Measurements from ENCODE around the gene TATDN3.

Gene TATDN3

DNA sequence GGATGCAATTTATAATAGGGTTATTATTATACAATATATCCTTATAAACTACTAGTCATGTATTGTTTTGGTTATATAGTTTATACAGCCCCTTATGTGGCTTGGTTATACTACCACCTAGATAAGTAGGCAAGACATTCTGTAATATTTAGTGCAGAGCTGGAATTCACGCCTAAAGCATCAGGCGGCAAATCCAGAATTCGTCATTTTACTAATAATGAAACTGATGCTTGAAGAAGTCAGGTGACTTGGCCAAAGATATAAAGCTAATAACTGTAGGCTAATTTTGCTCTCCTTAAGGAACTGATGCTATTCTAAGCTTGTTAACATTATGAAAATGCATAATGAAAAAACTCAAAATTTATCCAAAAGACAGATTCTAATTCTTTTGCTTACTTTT, 10.9 kb upstream of the TATDN3 start:
- H3K27ac Mint-ChIP-seq: no peak overlapping the region
- peaks cover 4% of the 10 kb centered on the region for H3K27me3 Mint-ChIP-seq (ENCODE audit: low read depth, poor library complexity)
- peaks cover 74% of the 10 kb centered on the region for H3K36me3 Mint-ChIP-seq (ENCODE audit: low read depth)
- DNase-seq: no peak
- H3K4me1 Mint-ChIP-seq: no peaks in the 10 kb centered on the region
- peaks cover 24% of the 10 kb centered on the region for H3K9me3 Mint-ChIP-seq
- TF ChIP-seq, protein P1, sequence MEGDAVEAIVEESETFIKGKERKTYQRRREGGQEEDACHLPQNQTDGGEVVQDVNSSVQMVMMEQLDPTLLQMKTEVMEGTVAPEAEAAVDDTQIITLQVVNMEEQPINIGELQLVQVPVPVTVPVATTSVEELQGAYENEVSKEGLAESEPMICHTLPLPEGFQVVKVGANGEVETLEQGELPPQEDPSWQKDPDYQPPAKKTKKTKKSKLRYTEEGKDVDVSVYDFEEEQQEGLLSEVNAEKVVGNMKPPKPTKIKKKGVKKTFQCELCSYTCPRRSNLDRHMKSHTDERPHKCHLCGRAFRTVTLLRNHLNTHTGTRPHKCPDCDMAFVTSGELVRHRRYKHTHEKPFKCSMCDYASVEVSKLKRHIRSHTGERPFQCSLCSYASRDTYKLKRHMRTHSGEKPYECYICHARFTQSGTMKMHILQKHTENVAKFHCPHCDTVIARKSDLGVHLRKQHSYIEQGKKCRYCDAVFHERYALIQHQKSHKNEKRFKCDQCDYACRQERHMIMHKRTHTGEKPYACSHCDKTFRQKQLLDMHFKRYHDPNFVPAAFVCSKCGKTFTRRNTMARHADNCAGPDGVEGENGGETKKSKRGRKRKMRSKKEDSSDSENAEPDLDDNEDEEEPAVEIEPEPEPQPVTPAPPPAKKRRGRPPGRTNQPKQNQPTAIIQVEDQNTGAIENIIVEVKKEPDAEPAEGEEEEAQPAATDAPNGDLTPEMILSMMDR (IDR thresholded peaks at IDR 0.05): no peak
- H3K4me3 Mint-ChIP-seq: no peak overlapping the region

DNA sequence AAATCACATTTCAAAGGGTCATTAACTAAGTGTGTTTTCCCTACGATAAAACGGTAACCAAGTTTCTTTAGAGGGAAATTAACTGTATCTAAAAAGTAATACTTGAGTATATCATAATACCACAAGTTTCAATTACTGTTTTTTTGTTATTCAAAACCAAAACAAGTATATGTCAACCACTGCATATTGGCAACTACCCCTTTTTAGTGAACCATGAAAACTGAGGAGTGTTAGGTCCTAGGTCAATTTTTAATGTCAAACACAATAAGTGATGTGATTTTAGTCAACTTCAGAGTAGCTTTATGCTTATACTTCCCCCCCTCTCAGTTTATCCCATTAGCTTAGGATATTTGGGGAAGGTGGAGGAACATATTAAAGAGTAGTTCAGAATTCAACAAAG, 10.5 kb upstream of the TATDN3 start:
- peaks cover 24% of the 10 kb centered on the region for H3K9me3 Mint-ChIP-seq
- no peaks in the 10 kb centered on the region for H3K4me1 Mint-ChIP-seq
- H3K27ac Mint-ChIP-seq: no peak overlapping the region
- TF ChIP-seq, protein P1 (IDR thresholded peaks at IDR 0.05): no peak
- peaks cover 78% of the 10 kb centered on the region for H3K36me3 Mint-ChIP-seq (ENCODE audit: low read depth)
- no peak overlapping the region for H3K4me3 Mint-ChIP-seq
- peaks cover 4% of the 10 kb centered on the region for H3K27me3 Mint-ChIP-seq (ENCODE audit: low read depth, poor library complexity)
- no peak for DNase-seq

DNA sequence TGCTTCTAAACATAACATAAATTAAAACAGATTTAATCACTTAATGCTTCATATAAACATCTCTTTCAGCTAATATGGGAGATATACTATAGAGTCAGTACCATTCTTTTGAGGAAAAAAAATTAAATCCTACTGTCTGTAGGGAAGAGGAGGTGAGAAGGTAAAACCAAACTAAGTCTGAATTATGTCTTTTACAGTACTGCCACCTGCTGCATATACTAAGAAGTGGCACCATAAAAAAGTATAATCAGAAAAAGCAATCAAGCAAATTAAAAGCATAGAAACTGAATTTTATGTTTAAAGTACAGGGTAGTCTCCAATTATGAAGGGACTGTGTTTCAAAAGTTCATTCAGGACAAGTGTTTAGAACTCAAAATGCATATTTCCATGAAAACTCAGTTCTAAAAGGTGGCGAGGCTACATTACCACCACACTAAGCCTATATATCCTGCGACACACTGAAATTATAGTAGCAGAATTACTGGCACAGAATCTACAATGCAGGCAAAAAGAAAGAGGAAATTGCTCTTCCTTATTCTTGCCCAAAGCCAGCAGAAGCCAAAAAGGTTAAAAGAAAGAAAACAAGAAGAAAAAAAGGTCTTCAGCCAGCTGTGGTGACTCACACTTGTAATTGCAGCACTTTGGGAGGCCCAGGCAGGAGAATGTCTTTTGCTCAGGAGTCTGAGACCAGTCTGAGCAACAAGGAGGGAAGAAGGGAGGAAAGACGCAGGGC, 9.1 kb upstream of the TATDN3 start:
- H3K9me3 Mint-ChIP-seq: peaks cover 18% of the 10 kb centered on the region
- H3K27me3 Mint-ChIP-seq (ENCODE audit: low read depth, poor library complexity): no peaks in the 10 kb centered on the region
- TF ChIP-seq, protein P1 (IDR thresholded peaks at IDR 0.05): peak; percentile 33
- DNase-seq: no peak
- H3K4me3 Mint-ChIP-seq: no peak overlapping the region
- H3K36me3 Mint-ChIP-seq (ENCODE audit: low read depth): peaks cover 76% of the 10 kb centered on the region
- H3K27ac Mint-ChIP-seq: no peak overlapping the region
- H3K4me1 Mint-ChIP-seq: no peaks in the 10 kb centered on the region

DNA sequence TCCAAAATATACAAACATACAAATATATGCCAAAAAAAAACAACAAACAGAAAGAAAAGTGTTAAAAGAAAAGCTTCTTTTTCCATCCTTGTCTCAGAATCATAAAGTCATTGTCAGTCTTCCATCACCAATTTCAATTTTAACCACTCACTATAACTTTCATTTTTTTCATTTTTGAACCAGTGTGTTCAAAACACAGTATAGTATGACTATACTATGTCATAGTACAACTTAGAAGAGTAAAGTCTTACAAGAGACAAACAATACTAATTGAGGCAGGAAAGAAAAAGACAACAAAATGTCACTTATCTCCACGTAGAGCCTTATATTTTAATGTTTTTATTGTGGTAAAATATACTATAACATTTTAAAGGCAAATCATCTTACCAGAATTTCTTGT, 7.7 kb upstream of the TATDN3 start:
- TF ChIP-seq, protein P1 (IDR thresholded peaks at IDR 0.05): no peak
- Mint-ChIP-seq H3K36me3 (ENCODE audit: low read depth) (peaks cover 71% of the 10 kb centered on the region), H3K27ac (no peak overlapping the region), H3K4me1 (peaks cover 6% of the 10 kb centered on the region), H3K9me3 (peaks cover 7% of the 10 kb centered on the region), H3K4me3 (no peak overlapping the region), H3K27me3 (ENCODE audit: low read depth, poor library complexity) (no peaks in the 10 kb centered on the region)
- no peak for DNase-seq

DNA sequence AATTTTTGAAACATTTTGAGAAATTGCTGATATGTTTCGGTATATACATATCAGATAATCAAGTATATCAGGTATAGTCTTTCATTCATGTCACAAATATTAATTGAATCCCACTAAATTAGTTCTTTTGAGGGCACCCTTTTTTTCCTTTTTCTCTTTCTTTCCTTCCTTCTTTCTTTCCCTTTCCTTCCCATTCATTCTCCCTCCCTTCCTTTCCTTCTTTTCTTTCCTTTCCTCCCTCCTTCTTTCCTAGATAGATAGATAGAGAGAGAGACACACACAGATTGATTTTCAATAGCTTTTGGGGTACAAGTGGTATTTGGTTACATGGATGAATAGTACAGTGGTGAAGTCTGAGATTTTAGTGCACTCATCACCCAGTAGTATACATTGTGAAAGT, 5.8 kb upstream of the TATDN3 start:
- H3K4me1 Mint-ChIP-seq: peaks cover 16% of the 10 kb centered on the region
- H3K36me3 Mint-ChIP-seq (ENCODE audit: low read depth): peaks cover 63% of the 10 kb centered on the region
- peaks cover 2% of the 10 kb centered on the region for H3K9me3 Mint-ChIP-seq
- H3K27ac Mint-ChIP-seq: peak overlapping the region; percentile 41
- TF ChIP-seq, protein P1 (IDR thresholded peaks at IDR 0.05): no peak
- H3K4me3 Mint-ChIP-seq: no peak overlapping the region
- no peak for DNase-seq
- H3K27me3 Mint-ChIP-seq (ENCODE audit: low read depth, poor library complexity): no peaks in the 10 kb centered on the region

DNA sequence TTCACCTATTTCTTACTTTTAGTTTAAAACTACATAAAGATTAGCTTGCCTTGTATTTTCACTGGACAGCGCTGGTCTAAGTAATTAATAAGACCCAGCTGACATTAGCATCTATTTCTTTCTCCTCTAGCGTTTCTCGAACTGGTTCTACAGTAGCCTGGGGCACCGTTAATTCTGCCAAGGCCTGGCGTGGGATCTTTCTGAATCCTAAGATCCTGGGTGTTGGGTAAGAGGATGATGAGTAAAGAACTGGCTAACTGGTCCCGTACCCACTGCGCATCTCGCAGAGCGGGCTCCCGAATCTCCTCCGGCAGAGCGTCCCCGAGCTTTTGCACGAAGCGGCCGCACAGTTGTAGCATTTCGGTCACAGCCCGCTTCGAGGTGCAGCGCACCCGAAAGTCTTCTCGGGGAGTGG, 426 bp upstream of the TATDN3 start:
- Mint-ChIP-seq H3K4me1 (peaks cover 33% of the 10 kb centered on the region), H3K9me3 (no peaks in the 10 kb centered on the region), H3K4me3 (peak overlapping the region; percentile 94), H3K36me3 (ENCODE audit: low read depth) (peaks cover 32% of the 10 kb centered on the region), H3K27ac (peak overlapping the region; percentile 97), H3K27me3 (ENCODE audit: low read depth, poor library complexity) (peaks cover 4% of the 10 kb centered on the region)
- no peak for DNase-seq
- TF ChIP-seq, protein P1 (IDR thresholded peaks at IDR 0.05): no peak

Measured in nephron progenitor cell (in vitro differentiated cells).